T-cell (primary cell): ENCODE data around the gene LATS2. TPM values are rescaled to one million over a fixed set of nuclear protein-coding genes. Genes with fewer than 3 reads are reported as not detected.

Experiments used
- ATAC-seq, 4 experiments: fragments of 200-7000 bp in 3 of 4; fragments of 150-1000 bp in 1 of 4; cut with Tn5 transposase; replicated peaks in 1 of 4; 1 replicate in 3 of 4; 2 replicates in 1 of 4; pipeline ENCODE4 v1.10.0; 2021; ENCODE audit warnings: moderate library complexity in 3 of 4, mild to moderate bottlenecking in 2 of 4, moderate number of reproducible peaks in 1 of 4
- CTCF ChIA-PET, 2 donors: fragments of 300-600 bp; sonication (Branson Sonifier 250); formaldehyde crosslinking; loops; one replicate each; lab custom pipeline; 2022; ENCODE audit warnings: antibody characterized with exemption in 2 of 2; lab: Charles Lee
- POLR2A ChIA-PET, 2 donors: fragments of 300-600 bp; sonication (Branson Sonifier 250); formaldehyde crosslinking; loops; one replicate each; lab custom pipeline; 2022; ENCODE audit warnings: antibody characterized with exemption in 2 of 2; lab: Charles Lee
- DNase-seq, 35 experiments: peaks; one replicate each; pipeline versions ENCODE4 v3.0.0 to v3.0.0-alpha.2; 2013 to 2023
- H3K27ac ChIP-seq: one replicate; pipeline ENCODE4 v1.5.1; 2013; ENCODE audit warnings: low read length
- H3K27me3 ChIP-seq, 2 experiments: replicated peaks in 1 of 2; 1 replicate in 1 of 2; 2 replicates in 1 of 2; pipeline versions ENCODE4 v1.6.1 to v1.7.0; 2013; ENCODE audit warnings: low read length in 1 of 2, mixed read lengths in 1 of 2; ENCODE audit not compliant: control insufficient read depth in 2 of 2, insufficient read depth in 2 of 2; ENCODE audit errors: extremely low read depth in 1 of 2
- H3K36me3 ChIP-seq, 2 donors: 1 replicate in 1 of 2; 2 replicates in 1 of 2; pipeline versions ENCODE4 v1.6.1 to v1.7.0; 2013; ENCODE audit warnings: low read length in 1 of 2; ENCODE audit not compliant: control insufficient read depth in 2 of 2, insufficient read depth in 1 of 2; ENCODE audit errors: extremely low read depth in 1 of 2
- H3K4me1 ChIP-seq, 2 experiments: 1 replicate in 1 of 2; 2 replicates in 1 of 2; pipeline versions ENCODE4 v1.6.1 to v1.7.0; 2013; ENCODE audit warnings: low read length in 2 of 2, mixed read lengths in 1 of 2; ENCODE audit not compliant: insufficient read depth in 2 of 2, control insufficient read depth in 1 of 2; ENCODE audit errors: extremely low read depth in 1 of 2
- H3K4me3 ChIP-seq, 2 donors: 1 replicate in 1 of 2; 2 replicates in 1 of 2; pipeline versions ENCODE4 v1.5.1 to v1.7.0; 2013; ENCODE audit warnings: mild to moderate bottlenecking in 2 of 2, low read length in 1 of 2, moderate library complexity in 1 of 2; ENCODE audit not compliant: control insufficient read depth in 1 of 2; ENCODE audit errors: extremely low read depth in 1 of 2
- H3K9me3 ChIP-seq: 2 replicates; pipeline ENCODE4 v1.7.0; 2013
- H3K27ac Mint-ChIP-seq, 2 donors: one replicate each; pipeline ENCODE4 v1.8.0; 2020 to 2021; ENCODE audit warnings: mild to moderate bottlenecking in 2 of 2, mixed read lengths in 2 of 2
- H3K27me3 Mint-ChIP-seq, 2 donors: one replicate each; pipeline ENCODE4 v1.8.0; 2021 to 2022; ENCODE audit warnings: mixed read lengths in 2 of 2
- H3K36me3 Mint-ChIP-seq: one replicate; pipeline ENCODE4 v1.8.0; 2021; ENCODE audit warnings: mixed read lengths
- H3K4me1 Mint-ChIP-seq, 3 donors: one replicate each; pipeline ENCODE4 v1.8.0; 2020 to 2022; ENCODE audit warnings: mixed read lengths in 3 of 3, mild to moderate bottlenecking in 1 of 3
- H3K4me3 Mint-ChIP-seq, 3 donors: one replicate each; pipeline ENCODE4 v1.8.0; 2020 to 2022; ENCODE audit warnings: mild to moderate bottlenecking in 3 of 3, mixed read lengths in 3 of 3, moderate library complexity in 3 of 3
- H3K9me3 Mint-ChIP-seq, 3 donors: one replicate each; pipeline ENCODE4 v1.8.0; 2020 to 2022; ENCODE audit warnings: mixed read lengths in 3 of 3
- WGBS: methylation state at CpG from one replicate; pipeline ENCODE4 v1.1.5; 2013; ENCODE audit warnings: missing lambda C conversion rate; ENCODE audit not compliant: insufficient coverage; 5-methylcytosine and 5-hydroxymethylcytosine counted together
- total RNA-seq, 35 experiments: library from RNA in 6 of 35; stranded (reverse) in 6 of 35; fragments of 120-200 nt in 1 of 35; gene quantifications; one replicate each; pipeline versions ENCODE4 v1.2.1 to v1.2.4 and lab custom pipeline; 2013 to 2026

LATS2 gene
- total RNA-seq, 5 donors from 2014 or later (not counting 1 experiment from before 2014, with no cell fraction given) = 0.88 to 4.2 (median 2.7) TPM

GRCh38 chr13:21006141-21007005, 55.0 kb downstream of the LATS2 start:
- H3K4me1 Mint-ChIP-seq = peaks cover 5 to 16% (median 11%) of the 10 kb centered on the region in 3 donors
- Histone ChIP-seq H3K27me3 (peaks cover 0 to 2% of the 10 kb centered on the region in 2 experiments), H3K9me3 (no peaks in the 10 kb centered on the region), H3K4me1 (no peaks in the 10 kb centered on the region), H3K36me3 (no peaks in the 10 kb centered on the region), H3K4me3 (no peak overlapping the region), H3K27ac (no peak overlapping the region)
- 83% methylated on average over 4 of the region's 11 CpGs for WGBS
- H3K9me3 Mint-ChIP-seq = peaks cover 0 to 2% (median 2%) of the 10 kb centered on the region in 3 donors
- no peaks in the 10 kb centered on the region for H3K27me3 Mint-ChIP-seq
- DNase-seq (no peak), ATAC-seq (no peak)
- POLR2A ChIA-PET = no interaction called here
- CTCF ChIA-PET = no interaction called here
- H3K36me3 Mint-ChIP-seq = no peaks in the 10 kb centered on the region
- H3K27ac Mint-ChIP-seq = no peak overlapping the region
- H3K4me3 Mint-ChIP-seq = no peak overlapping the region

GRCh38 chr13:21005193-21005592, 56.2 kb downstream of the LATS2 start:
- peaks cover 0 to 2% of the 10 kb centered on the region in 2 experiments for H3K27me3 ChIP-seq
- Mint-ChIP-seq H3K36me3 (no peaks in the 10 kb centered on the region), H3K9me3 (peaks cover 0 to 5% (median 4%) of the 10 kb centered on the region in 3 donors), H3K4me3 (no peak overlapping the region), H3K4me1 (peaks cover 0 to 6% (median 0%) of the 10 kb centered on the region in 3 donors), H3K27ac (no peak overlapping the region), H3K27me3 (no peaks in the 10 kb centered on the region)
- no peaks in the 10 kb centered on the region for H3K9me3 ChIP-seq
- no peak overlapping the region for H3K4me3 ChIP-seq
- H3K36me3 ChIP-seq = no peaks in the 10 kb centered on the region
- H3K27ac ChIP-seq = no peak overlapping the region
- ChIA-PET CTCF (no interaction called here), POLR2A (no interaction called here)
- ATAC-seq (no peak), DNase-seq (no peak)
- WGBS = 80% methylated on average over 3 of the region's 3 CpGs
- H3K4me1 ChIP-seq = no peaks in the 10 kb centered on the region

- H3K9me3 Mint-ChIP-seq = peaks cover 0 to 5% (median 4%) of the 10 kb centered on the region in 3 donors
- ATAC-seq (no peak), DNase-seq (no peak)
- ChIA-PET CTCF (no interaction called here), POLR2A (no interaction called here)
- H3K27ac Mint-ChIP-seq = no peak overlapping the region
- H3K27me3 ChIP-seq = peaks cover 0 to 9% of the 10 kb centered on the region in 2 experiments
- no peak overlapping the region for H3K4me3 ChIP-seq
- no peaks in the 10 kb centered on the region for H3K4me1 Mint-ChIP-seq
- no peaks in the 10 kb centered on the region for H3K4me1 ChIP-seq
- H3K27me3 Mint-ChIP-seq = no peaks in the 10 kb centered on the region
- H3K4me3 Mint-ChIP-seq = no peak overlapping the region
- H3K9me3 ChIP-seq = no peaks in the 10 kb centered on the region
- 100% methylated on average over 4 of the region's 5 CpGs for WGBS
- H3K36me3 ChIP-seq = no peaks in the 10 kb centered on the region
- no peak overlapping the region for H3K27ac ChIP-seq
- no peaks in the 10 kb centered on the region for H3K36me3 Mint-ChIP-seq
Observed at GRCh38 chr13:21001471-21001870, 59.9 kb downstream of the LATS2 start.

- Histone ChIP-seq H3K27ac (no peak overlapping the region), H3K4me3 (no peak overlapping the region), H3K36me3 (no peaks in the 10 kb centered on the region), H3K27me3 (peaks cover 0 to 9% of the 10 kb centered on the region in 2 experiments), H3K9me3 (no peaks in the 10 kb centered on the region), H3K4me1 (no peaks in the 10 kb centered on the region)
- ChIA-PET CTCF (no interaction called here), POLR2A (no interaction called here)
- Mint-ChIP-seq H3K27ac (no peak overlapping the region), H3K36me3 (no peaks in the 10 kb centered on the region), H3K4me1 (no peaks in the 10 kb centered on the region), H3K9me3 (peaks cover 0 to 5% (median 4%) of the 10 kb centered on the region in 3 donors), H3K4me3 (no peak overlapping the region), H3K27me3 (no peaks in the 10 kb centered on the region)
- ATAC-seq (no peak), DNase-seq (no peak)
- no CpG with 5 or more reads among the region's 1 CpG for WGBS
Observed at GRCh38 chr13:21000647-21001046, 60.7 kb downstream of the LATS2 start.

GRCh38 chr13:20998649-20999415, 62.6 kb downstream of the LATS2 start:
- no peak overlapping the region for H3K27ac Mint-ChIP-seq
- H3K4me1 Mint-ChIP-seq = no peaks in the 10 kb centered on the region
- Histone ChIP-seq H3K36me3 (no peaks in the 10 kb centered on the region), H3K27ac (no peak overlapping the region), H3K9me3 (no peaks in the 10 kb centered on the region), H3K4me1 (no peaks in the 10 kb centered on the region), H3K27me3 (peaks cover 0 to 9% of the 10 kb centered on the region in 2 experiments), H3K4me3 (no peak overlapping the region)
- ATAC-seq = no peak
- ChIA-PET POLR2A (no interaction called here), CTCF (no interaction called here)
- DNase-seq = no peak
- H3K4me3 Mint-ChIP-seq = no peak overlapping the region
- no peaks in the 10 kb centered on the region for H3K27me3 Mint-ChIP-seq
- peaks cover 0 to 5% (median 4%) of the 10 kb centered on the region in 3 donors for H3K9me3 Mint-ChIP-seq
- 93% methylated on average over 54 of the region's 60 CpGs for WGBS
- H3K36me3 Mint-ChIP-seq = no peaks in the 10 kb centered on the region

GRCh38 chr13:20997301-20998161, 63.9 kb downstream of the LATS2 start:
- no peak overlapping the region for H3K27ac ChIP-seq
- ChIA-PET CTCF (no interaction called here), POLR2A (no interaction called here)
- H3K27ac Mint-ChIP-seq = no peak overlapping the region
- H3K4me3 Mint-ChIP-seq = no peak overlapping the region
- no peak overlapping the region for H3K4me3 ChIP-seq
- H3K4me1 Mint-ChIP-seq = peaks cover 0 to 3% (median 0%) of the 10 kb centered on the region in 3 donors
- ATAC-seq (no peak), DNase-seq (no peak)
- H3K27me3 Mint-ChIP-seq = peaks cover under 1 to 3% of the 10 kb centered on the region in 2 donors
- H3K9me3 ChIP-seq = no peaks in the 10 kb centered on the region
- no peaks in the 10 kb centered on the region for H3K4me1 ChIP-seq
- WGBS = 91% methylated on average over 9 of the region's 14 CpGs
- peaks cover 0 to 5% (median 4%) of the 10 kb centered on the region in 3 donors for H3K9me3 Mint-ChIP-seq
- peaks cover 0 to 7% of the 10 kb centered on the region in 2 experiments for H3K27me3 ChIP-seq
- peaks cover under 1% of the 10 kb centered on the region for H3K36me3 Mint-ChIP-seq
- no peaks in the 10 kb centered on the region for H3K36me3 ChIP-seq
